ENCODE results near the gene C1orf141.
"Not testable (repeated sequence)": the region's sequence is repeated elsewhere in the genome, so short reads cannot be mapped to it uniquely, and the experiment has no call there.

The C1orf141 gene

GRCh38 chr1:67078291-67078690 lies 56.5 kb downstream of the C1orf141 start:
- Mint-ChIP-seq H3K27ac (no peak overlapping the region), H3K9me3 (no peaks in the 10 kb centered on the region), H3K36me3 (no peaks in the 10 kb centered on the region), H3K4me3 (no peak overlapping the region), H3K4me1 (no peaks in the 10 kb centered on the region), H3K27me3 (no peaks in the 10 kb centered on the region)

- H3K4me3 Mint-ChIP-seq = no peak overlapping the region
- H3K36me3 Mint-ChIP-seq = peaks cover 4% of the 10 kb centered on the region
- H3K9me3 Mint-ChIP-seq = peaks cover 4% of the 10 kb centered on the region
- H3K27me3 Mint-ChIP-seq = peaks cover under 1% of the 10 kb centered on the region
- no peaks in the 10 kb centered on the region for H3K4me1 Mint-ChIP-seq
- H3K27ac Mint-ChIP-seq = no peak overlapping the region
Measured at GRCh38 chr1:67077593-67077992, 57.2 kb downstream of the C1orf141 start.

- Mint-ChIP-seq H3K4me3 (no peak overlapping the region), H3K4me1 (no peaks in the 10 kb centered on the region), H3K27me3 (peaks cover 1% of the 10 kb centered on the region), H3K36me3 (peaks cover 12% of the 10 kb centered on the region), H3K27ac (no peak overlapping the region), H3K9me3 (peaks cover 20% of the 10 kb centered on the region)
Measured at GRCh38 chr1:67072749-67073148, 62.0 kb downstream of the C1orf141 start.

GRCh38 chr1:67067655-67068054 lies 67.1 kb downstream of the C1orf141 start:
- H3K4me3 Mint-ChIP-seq, H3K36me3 Mint-ChIP-seq, H3K4me1 Mint-ChIP-seq, H3K27ac Mint-ChIP-seq, H3K27me3 Mint-ChIP-seq: not testable (repeated sequence)
- peaks cover 24% of the 10 kb centered on the region for H3K9me3 Mint-ChIP-seq

- H3K27me3 Mint-ChIP-seq = no peaks in the 10 kb centered on the region
- no peak overlapping the region for H3K27ac Mint-ChIP-seq
- H3K4me1 Mint-ChIP-seq = no peaks in the 10 kb centered on the region
- H3K4me3 Mint-ChIP-seq = no peak overlapping the region
- H3K9me3 Mint-ChIP-seq = peaks cover 5% of the 10 kb centered on the region
- no peaks in the 10 kb centered on the region for H3K36me3 Mint-ChIP-seq
Measured at GRCh38 chr1:67062412-67062811, 72.4 kb downstream of the C1orf141 start.

GRCh38 chr1:67061266-67061665 lies 73.5 kb downstream of the C1orf141 start:
- no peaks in the 10 kb centered on the region for H3K4me1 Mint-ChIP-seq
- no peak overlapping the region for H3K27ac Mint-ChIP-seq
- H3K4me3 Mint-ChIP-seq = no peak overlapping the region
- H3K27me3 Mint-ChIP-seq = no peaks in the 10 kb centered on the region
- H3K36me3 Mint-ChIP-seq = no peaks in the 10 kb centered on the region
- H3K9me3 Mint-ChIP-seq = no peaks in the 10 kb centered on the region

- no peaks in the 10 kb centered on the region for H3K4me1 Mint-ChIP-seq
- no peak overlapping the region for H3K4me3 Mint-ChIP-seq
- H3K27me3 Mint-ChIP-seq = no peaks in the 10 kb centered on the region
- no peaks in the 10 kb centered on the region for H3K36me3 Mint-ChIP-seq
- H3K27ac Mint-ChIP-seq = no peak overlapping the region
- no peaks in the 10 kb centered on the region for H3K9me3 Mint-ChIP-seq
Measured at GRCh38 chr1:67060811-67061218, 74.0 kb downstream of the C1orf141 start.

GRCh38 chr1:67059346-67059745 lies 75.4 kb downstream of the C1orf141 start:
- no peaks in the 10 kb centered on the region for H3K9me3 Mint-ChIP-seq
- H3K36me3 Mint-ChIP-seq = no peaks in the 10 kb centered on the region
- no peaks in the 10 kb centered on the region for H3K27me3 Mint-ChIP-seq
- H3K4me1 Mint-ChIP-seq = peaks cover 7% of the 10 kb centered on the region
- H3K4me3 Mint-ChIP-seq = no peak overlapping the region
- no peak overlapping the region for H3K27ac Mint-ChIP-seq

GRCh38 chr1:67058761-67059160 lies 76.0 kb downstream of the C1orf141 start:
- Mint-ChIP-seq H3K4me3 (no peak overlapping the region), H3K27ac (no peak overlapping the region), H3K36me3 (peaks cover under 1% of the 10 kb centered on the region), H3K27me3 (no peaks in the 10 kb centered on the region), H3K9me3 (no peaks in the 10 kb centered on the region), H3K4me1 (peaks cover 8% of the 10 kb centered on the region)

- no peak overlapping the region for H3K4me3 Mint-ChIP-seq
- H3K27ac Mint-ChIP-seq = no peak overlapping the region
Measured at GRCh38 chr1:67058242-67058641, 76.5 kb downstream of the C1orf141 start.

GRCh38 chr1:67053785-67054772 lies 80.7 kb downstream of the C1orf141 start, which contains the start of gene SLC35D1:
Gene SLC35D1, minus strand, starts transcription at chr1:67054148. Its CDS starts 135 bp downstream, at chr1:67054013.
- H3K27ac Mint-ChIP-seq = peak within 1 kb of the TSS; percentile 92
- peak within 1 kb of the TSS; percentile 93 for H3K4me3 Mint-ChIP-seq
- no peaks in the 10 kb centered on the region for H3K9me3 Mint-ChIP-seq
- peaks cover 11% of the 10 kb centered on the region for H3K36me3 Mint-ChIP-seq
- H3K27me3 Mint-ChIP-seq = no peaks in the 10 kb centered on the region
- H3K4me1 Mint-ChIP-seq = peaks cover 31% of the 10 kb centered on the region

More at GRCh38 chr1:67058242-67058641, 76.5 kb downstream of the C1orf141 start:
- Mint-ChIP-seq H3K36me3 (peaks cover 1% of the 10 kb centered on the region), H3K27me3 (no peaks in the 10 kb centered on the region), H3K9me3 (no peaks in the 10 kb centered on the region), H3K4me1 (peaks cover 8% of the 10 kb centered on the region)

GRCh38 chr1:67053535-67053784 lies 81.3 kb downstream of the C1orf141 start:
- peak overlapping the region; percentile 88 for H3K27ac Mint-ChIP-seq
- H3K4me3 Mint-ChIP-seq = peak overlapping the region; percentile 93
- no peaks in the 10 kb centered on the region for H3K27me3 Mint-ChIP-seq
- peaks cover 31% of the 10 kb centered on the region for H3K4me1 Mint-ChIP-seq
- H3K9me3 Mint-ChIP-seq = no peaks in the 10 kb centered on the region
- peaks cover 11% of the 10 kb centered on the region for H3K36me3 Mint-ChIP-seq

GRCh38 chr1:67052741-67053534 lies 81.8 kb downstream of the C1orf141 start:
- H3K4me3 Mint-ChIP-seq = peak overlapping the region; percentile 93

GRCh38 chr1:67051196-67051595 lies 83.6 kb downstream of the C1orf141 start:
- no peak overlapping the region for H3K27ac Mint-ChIP-seq
- H3K4me3 Mint-ChIP-seq = no peak overlapping the region
- peaks cover 31% of the 10 kb centered on the region for H3K4me1 Mint-ChIP-seq
- H3K9me3 Mint-ChIP-seq = no peaks in the 10 kb centered on the region
- H3K36me3 Mint-ChIP-seq = peaks cover 19% of the 10 kb centered on the region
- no peaks in the 10 kb centered on the region for H3K27me3 Mint-ChIP-seq

More at GRCh38 chr1:67052741-67053534, 81.8 kb downstream of the C1orf141 start:
- Mint-ChIP-seq H3K36me3 (peaks cover 13% of the 10 kb centered on the region), H3K9me3 (no peaks in the 10 kb centered on the region), H3K4me1 (peaks cover 31% of the 10 kb centered on the region), H3K27me3 (no peaks in the 10 kb centered on the region), H3K27ac (peak overlapping the region; percentile 88)

GRCh38 chr1:67044631-67045270 lies 90.0 kb downstream of the C1orf141 start:
- Mint-ChIP-seq H3K36me3 (peaks cover 35% of the 10 kb centered on the region), H3K27ac (no peak overlapping the region), H3K27me3 (no peaks in the 10 kb centered on the region), H3K4me1 (peaks cover 13% of the 10 kb centered on the region), H3K4me3 (no peak overlapping the region), H3K9me3 (no peaks in the 10 kb centered on the region)

Measured in activated naive CD4-positive, alpha-beta T cell treated with anti-CD3 and anti-CD28 coated beads, Interleukin-2, amount 50 U/mL, for 24 hours (primary cell).